ENCODE results near the gene TRMT2B. TPM values are rescaled to one million over a fixed set of nuclear protein-coding genes. Genes with fewer than 3 reads are reported as not detected.

TRMT2B gene, protein sequence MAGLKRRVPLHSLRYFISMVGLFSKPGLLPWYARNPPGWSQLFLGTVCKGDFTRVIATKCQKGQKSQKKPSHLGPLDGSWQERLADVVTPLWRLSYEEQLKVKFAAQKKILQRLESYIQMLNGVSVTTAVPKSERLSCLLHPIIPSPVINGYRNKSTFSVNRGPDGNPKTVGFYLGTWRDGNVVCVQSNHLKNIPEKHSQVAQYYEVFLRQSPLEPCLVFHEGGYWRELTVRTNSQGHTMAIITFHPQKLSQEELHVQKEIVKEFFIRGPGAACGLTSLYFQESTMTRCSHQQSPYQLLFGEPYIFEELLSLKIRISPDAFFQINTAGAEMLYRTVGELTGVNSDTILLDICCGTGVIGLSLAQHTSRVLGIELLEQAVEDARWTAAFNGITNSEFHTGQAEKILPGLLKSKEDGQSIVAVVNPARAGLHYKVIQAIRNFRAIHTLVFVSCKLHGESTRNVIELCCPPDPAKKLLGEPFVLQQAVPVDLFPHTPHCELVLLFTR
- total RNA-seq, result 10 to 100 TPM; 22.7 to 26.4 TPM

DNA sequence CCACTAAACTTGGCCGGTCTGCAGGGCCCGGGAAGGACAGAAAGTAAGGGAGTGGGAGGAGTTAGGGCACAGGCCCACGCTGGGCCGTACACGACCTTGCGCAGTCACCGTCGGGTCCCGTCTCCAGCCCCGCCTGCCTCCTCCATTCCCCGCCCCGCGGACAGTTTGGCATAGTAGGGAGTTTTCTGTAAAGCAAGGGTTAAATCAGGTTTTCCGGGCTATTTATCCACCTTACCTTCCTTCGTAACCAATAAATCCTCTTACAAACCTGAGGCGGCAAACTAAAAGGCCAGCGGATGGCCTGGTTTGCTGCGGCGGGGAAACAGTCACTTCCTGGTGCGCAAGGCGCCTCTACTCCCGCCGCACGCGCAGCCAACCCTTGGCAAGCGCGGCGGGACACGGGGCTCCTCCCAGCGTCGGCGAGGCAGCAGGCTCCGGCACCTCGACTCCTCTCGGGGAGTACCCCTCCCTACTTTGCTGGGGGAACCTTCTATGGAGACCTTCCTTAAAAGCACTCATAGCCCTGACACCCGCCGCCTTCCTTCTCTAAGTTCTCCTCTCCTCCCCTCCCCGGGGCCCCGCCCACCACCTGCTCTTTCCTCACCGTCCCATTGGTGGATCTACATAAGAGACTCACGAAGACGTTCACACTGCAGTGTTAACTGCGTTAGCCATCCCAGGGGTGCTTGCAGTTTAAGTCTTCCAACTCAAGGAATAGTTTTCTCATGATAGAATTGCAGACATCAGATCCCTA, at the start of gene TRMT2B:
Gene TRMT2B, minus strand, starts transcription at position 563 of the 754 bp plus-strand sequence. CDS start 9,822 bp downstream, outside the sequence.

DNA sequence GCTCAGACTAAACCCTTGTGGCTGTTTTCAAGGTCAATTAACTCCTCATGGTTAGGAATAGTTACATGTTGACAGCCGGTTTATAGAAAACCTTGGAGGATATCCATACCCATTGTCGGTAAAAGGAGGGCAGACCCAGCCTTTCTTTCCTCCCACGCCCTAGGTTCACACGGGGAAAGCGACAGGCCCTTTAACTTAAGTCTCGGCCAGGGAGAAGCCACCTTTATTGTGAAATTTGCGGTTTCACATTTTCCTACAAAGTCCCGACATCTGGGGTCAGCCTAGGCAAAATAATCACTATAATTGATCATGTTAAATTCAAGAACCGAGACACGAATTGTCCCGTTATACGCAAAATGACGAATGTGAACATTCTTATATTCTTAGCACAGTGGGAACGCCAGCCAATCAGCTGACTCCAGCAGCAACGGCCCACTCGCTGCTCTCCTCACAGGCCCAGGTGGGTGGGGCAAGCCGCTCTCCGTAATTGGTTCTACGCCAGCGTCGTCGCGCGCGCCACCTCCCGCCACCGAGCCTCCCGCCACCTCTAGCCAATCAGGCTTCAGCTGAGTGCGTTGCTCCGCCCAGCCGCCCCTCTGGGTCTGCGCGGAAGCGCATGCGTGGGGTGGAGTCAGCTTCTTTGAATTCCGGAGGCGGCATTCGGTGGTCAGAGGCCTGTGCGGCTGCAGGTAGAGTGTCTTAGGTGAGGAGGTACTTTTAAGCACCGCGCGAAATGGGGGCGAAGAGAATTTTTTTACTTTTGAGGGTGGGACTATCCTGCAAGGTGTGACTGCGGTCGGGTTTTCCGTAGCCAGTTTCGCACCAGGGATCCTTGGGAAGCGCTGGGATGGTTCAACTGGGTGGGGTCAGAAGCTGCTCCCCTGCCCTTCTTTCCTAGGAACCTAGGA, 45.9 kb upstream of the TRMT2B start, which contains the start of gene CENPI:
Gene CENPI, plus strand, starts transcription at position 659 of the 908 bp plus-strand sequence. CDS start 2,867 bp downstream, outside the sequence.

DNA sequence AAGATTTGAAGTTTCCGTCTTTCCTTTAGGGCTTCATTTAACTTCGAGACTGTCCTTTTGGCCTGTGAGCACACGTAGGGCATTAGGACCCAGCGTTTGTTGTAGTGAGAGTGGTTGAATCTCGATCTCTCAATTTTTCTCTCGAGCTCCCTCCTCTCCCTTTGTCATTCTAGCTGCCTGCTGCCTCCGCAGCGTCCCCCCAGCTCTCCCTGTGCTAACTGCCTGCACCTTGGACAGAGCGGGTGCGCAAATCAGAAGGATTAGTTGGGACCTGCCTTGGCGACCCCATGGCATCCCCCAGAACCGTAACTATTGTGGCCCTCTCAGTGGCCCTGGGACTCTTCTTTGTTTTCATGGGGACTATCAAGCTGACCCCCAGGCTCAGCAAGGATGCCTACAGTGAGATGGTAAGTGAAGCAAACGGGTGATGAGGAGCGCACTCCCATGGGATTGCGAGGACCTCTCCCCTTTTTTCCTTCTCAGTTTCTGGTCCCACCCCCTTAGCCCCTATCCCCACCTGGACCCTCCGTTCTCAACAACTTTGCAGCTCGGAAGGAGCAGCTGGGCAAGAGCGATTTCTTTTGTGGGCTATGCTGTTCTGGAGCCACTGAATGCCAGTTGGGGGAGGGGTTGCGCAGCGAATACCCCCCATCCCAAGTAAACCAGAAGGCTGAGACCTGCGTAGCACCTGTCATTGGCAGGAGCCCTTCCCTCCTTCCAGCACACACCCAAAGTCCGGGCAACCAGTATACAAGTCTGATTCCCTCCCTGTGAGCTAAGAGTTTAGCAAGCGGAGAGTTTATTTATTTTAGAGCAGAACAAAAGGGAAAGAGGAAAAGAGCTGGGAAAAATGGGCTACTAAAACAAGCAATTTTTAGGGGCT, 27.0 kb upstream of the TRMT2B start, which contains the start of gene TMEM35A:
Gene TMEM35A, plus strand, starts transcription at position 164 of the 883 bp plus-strand sequence. Its CDS starts 124 bp downstream, at position 288.

DNA sequence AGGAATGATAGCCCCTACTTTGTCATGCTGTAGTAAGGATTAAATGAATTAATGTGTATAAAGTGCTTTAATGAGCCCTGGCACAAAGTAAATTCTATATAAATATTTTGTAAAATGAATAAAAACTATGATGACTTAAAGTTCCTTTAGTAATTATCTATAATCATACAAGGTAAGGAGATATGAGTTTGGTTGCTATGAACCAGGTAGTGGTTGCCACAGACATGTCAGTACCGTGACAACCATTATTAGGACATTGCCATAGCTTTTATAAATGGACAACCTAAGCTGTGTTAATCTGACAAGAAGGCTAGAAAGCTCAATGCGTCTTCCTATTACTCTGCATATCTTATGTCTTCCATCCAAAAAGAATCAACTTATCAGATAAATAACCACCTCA, 82.5 kb downstream of the TRMT2B start, which contains the start of gene ARL13A:
Gene ARL13A, plus strand, starts transcription at position 301 of the 400 bp plus-strand sequence. CDS start 3,982 bp downstream, outside the sequence.

Other genes starting within 250 kb of the TRMT2B start
- 10 to 100 TPM; 27.3 to 28.0 TPM for gene CSTF2, start 231.7 kb downstream of the TRMT2B start, total RNA-seq
- not detected for gene NOX1, start 177.8 kb downstream of the TRMT2B start, total RNA-seq
- gene XKRX, start 123.2 kb downstream of the TRMT2B start, total RNA-seq, result under 1 TPM; 0.12 to 0.15 TPM
- not detected for gene ARL13A, start 82.4 kb downstream of the TRMT2B start, total RNA-seq
- gene TMEM35A, start 26.8 kb upstream of the TRMT2B start, total RNA-seq, result not detected
- 10 to 100 TPM; 18.9 to 19.5 TPM for gene CENPI, start 46.1 kb upstream of the TRMT2B start, total RNA-seq
- under 1 TPM; 0.45 to 0.55 TPM for gene DRP2, start 167.7 kb upstream of the TRMT2B start, total RNA-seq
- not detected for gene TAF7L, start 239.2 kb upstream of the TRMT2B start, total RNA-seq